Measurements from ENCODE around the gene YY2. TPM values are rescaled to one million over a fixed set of nuclear protein-coding genes. Genes with fewer than 3 reads are reported as not detected.

The YY2 gene
- total and polyA plus RNA-seq, 2 of the 4 experiments (the other 2 are of a cell fraction) = 0.72 to 2.5 TPM

Small RNA genes lying within 50 kb of the gene (microRNA-seq; reads per million reads assigned to microRNA genes)
- gene U73479.1 (ENCODE audit: insufficient read depth, insufficient read length) = not detected

Small RNA genes lying within 50 kb of the gene (small RNA-seq; reads per million reads assigned to genes)
- gene U73479.1 = 0 reads per million in 5 experiments

Other genes starting within 250 kb of the YY2 start
- not detected in 2 replicates for gene KLHL34, start 197.7 kb upstream of the YY2 start, total RNA-seq (2012; rRNA removed)
- gene KLHL34, start 197.7 kb upstream of the YY2 start, polyA plus RNA-seq (2012; rRNA removed) = not detected in 2 replicates
- gene SMPX, start 97.9 kb upstream of the YY2 start, total RNA-seq (2012; rRNA removed) = not detected in 2 replicates
- gene SMPX, start 97.9 kb upstream of the YY2 start, polyA plus RNA-seq (2012; rRNA removed) = not detected in 2 replicates
- gene MBTPS2, start 16.4 kb upstream of the YY2 start, total RNA-seq (2012; rRNA removed) = 4.7 and 6.9 TPM in 2 replicates
- gene MBTPS2, start 16.4 kb upstream of the YY2 start, polyA plus RNA-seq (2012; rRNA removed) = 10.2 and 12.4 TPM in 2 replicates
- 230 and 439 TPM in 2 replicates for gene SMS, start 84.7 kb downstream of the YY2 start, total RNA-seq (2012; rRNA removed)
- 166 and 176 TPM in 2 replicates for gene SMS, start 84.7 kb downstream of the YY2 start, polyA plus RNA-seq (2012; rRNA removed)
- 0.18 and 0.28 TPM in 2 replicates for gene PHEX, start 176.3 kb downstream of the YY2 start, total RNA-seq (2012; rRNA removed)
- gene PHEX, start 176.3 kb downstream of the YY2 start, polyA plus RNA-seq (2012; rRNA removed) = 0.04 and 0.10 TPM in 2 replicates